Gastrocnemius medialis (tissue), 4 donors: ENCODE data around the gene LHFPL6. TPM values are rescaled to one million over a fixed set of nuclear protein-coding genes. Genes with fewer than 3 reads are reported as not detected.

Source experiments
- ATAC-seq, 2 donors: fragments of 150-250 bp; one replicate each; pipeline ENCODE4 v1.9.1; 2016
- DNase-seq, 2 donors: peaks; one replicate each; pipeline ENCODE4 v3.0.0-alpha.2; 2019
- H3K27ac ChIP-seq, 4 donors: fragments of 200-600 bp; sonication (generic); 1 replicate in 1 of 4; 2 replicates in 3 of 4; pipeline ENCODE4 v1.5.1; 2016 to 2018; ENCODE audit warnings: mild to moderate bottlenecking in 2 of 4, moderate library complexity in 1 of 4
- H3K27me3 ChIP-seq, 3 donors: fragments of 200-600 bp; sonication (generic) in 2 of 3; 1 replicate in 1 of 3; 2 replicates in 2 of 3; pipeline versions ENCODE4 v1.5.1 to v1.6.0; 2016 to 2019; ENCODE audit warnings: mild to moderate bottlenecking in 1 of 3, moderate library complexity in 1 of 3
- H3K36me3 ChIP-seq, 2 donors: fragments of 200-600 bp; sonication (generic) in 1 of 2; one replicate each; pipeline ENCODE4 v1.5.1; 2017 to 2018
- H3K4me1 ChIP-seq, 2 donors: fragments of 200-600 bp; sonication (generic) in 1 of 2; one replicate each; pipeline ENCODE4 v1.5.1; 2016 to 2017; ENCODE audit warnings: mild to moderate bottlenecking in 2 of 2
- H3K4me3 ChIP-seq, 4 donors: fragments of 200-600 bp; sonication (generic) in 3 of 4; 1 replicate in 1 of 4; 2 replicates in 3 of 4; pipeline ENCODE4 v1.5.1; 2016 to 2019; ENCODE audit warnings: mild to moderate bottlenecking in 2 of 4
- H3K9me3 ChIP-seq, 3 donors: fragments of 200-600 bp; sonication (generic) in 2 of 3; 1 replicate in 1 of 3; 2 replicates in 2 of 3; pipeline ENCODE4 v1.5.1; 2016 to 2019
- POLR2A ChIP-seq, 2 donors: fragments of 450-650 bp; IDR thresholded peaks; one replicate each; pipeline ENCODE4 v1.6.1; 2017; ENCODE audit warnings: antibody characterized with exemption in 2 of 2, mild to moderate bottlenecking in 2 of 2, moderate library complexity in 2 of 2
- in situ Hi-C, 4 donors: fragments of 200-750 bp; cut with MboI; loops; one replicate each; pipeline versions ENCODE4 v1.15.0 to v1.8.0; 2017; ENCODE audit warnings: low sequenced_read_pairs in 4 of 4
- intact Hi-C: fragments of 100-400 bp; cut with DNase I; formaldehyde crosslinking; loops from one replicate; pipeline ENCODE4 v1.15.1; 2023; ENCODE audit warnings: low total_unique reads
- total RNA-seq, 4 donors: library from RNA; depleted of rRNA; stranded (reverse); fragments of >200 nt; gene quantifications; one replicate each; pipeline versions ENCODE4 v1.1.0 to v1.2.3, GENCODE V29; 2016
- TF ChIP-seq, protein P1 (sequence below), 5 experiments: fragments of 450-650 bp in 3 of 5; fragments of 200-600 bp in 2 of 5; sonication (generic) in 2 of 5; IDR thresholded peaks in 4 of 5; conservative IDR thresholded peaks in 1 of 5; 1 replicate in 4 of 5; 2 replicates in 1 of 5; pipeline ENCODE4 v1.5.1; 2016 to 2019; ENCODE audit warnings: antibody characterized with exemption in 5 of 5, mild to moderate bottlenecking in 3 of 5, moderate library complexity in 3 of 5

LHFPL6 gene
- total RNA-seq, 4 donors from 2014 or later = 12.7 to 26.3 (median 16.0) TPM

DNA sequence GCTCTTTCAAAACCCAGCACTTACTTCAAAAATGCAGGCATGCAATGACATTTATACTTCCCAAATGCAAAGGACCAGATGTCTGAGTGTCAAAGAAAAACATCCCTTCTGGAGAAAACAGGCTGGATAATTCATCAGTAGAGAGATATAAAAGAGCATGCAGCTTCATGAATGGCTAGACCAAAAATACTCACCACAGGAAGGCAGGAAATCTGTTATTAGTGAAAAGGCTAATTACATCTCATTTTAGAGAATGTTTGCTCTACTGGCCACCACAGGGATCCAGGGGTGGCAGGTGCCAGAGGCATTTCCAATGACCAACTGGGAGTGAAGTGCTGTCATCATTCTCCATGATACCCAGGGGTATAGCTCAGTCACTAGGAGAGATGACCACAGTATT, 106.5 kb downstream of the LHFPL6 start:
- in situ Hi-C loops = no loop called here
- intact Hi-C loops = no loop called here
- Histone ChIP-seq H3K27me3 (no peaks in the 10 kb centered on the region), H3K4me1 (peaks cover 0 to 25% of the 10 kb centered on the region in 2 donors), H3K4me3 (no peak overlapping the region), H3K27ac (no peak overlapping the region), H3K9me3 (no peaks in the 10 kb centered on the region), H3K36me3 (no peaks in the 10 kb centered on the region)
- no peak for TF ChIP-seq POLR2A (IDR thresholded peaks at IDR 0.05)
- TF ChIP-seq, protein P1, sequence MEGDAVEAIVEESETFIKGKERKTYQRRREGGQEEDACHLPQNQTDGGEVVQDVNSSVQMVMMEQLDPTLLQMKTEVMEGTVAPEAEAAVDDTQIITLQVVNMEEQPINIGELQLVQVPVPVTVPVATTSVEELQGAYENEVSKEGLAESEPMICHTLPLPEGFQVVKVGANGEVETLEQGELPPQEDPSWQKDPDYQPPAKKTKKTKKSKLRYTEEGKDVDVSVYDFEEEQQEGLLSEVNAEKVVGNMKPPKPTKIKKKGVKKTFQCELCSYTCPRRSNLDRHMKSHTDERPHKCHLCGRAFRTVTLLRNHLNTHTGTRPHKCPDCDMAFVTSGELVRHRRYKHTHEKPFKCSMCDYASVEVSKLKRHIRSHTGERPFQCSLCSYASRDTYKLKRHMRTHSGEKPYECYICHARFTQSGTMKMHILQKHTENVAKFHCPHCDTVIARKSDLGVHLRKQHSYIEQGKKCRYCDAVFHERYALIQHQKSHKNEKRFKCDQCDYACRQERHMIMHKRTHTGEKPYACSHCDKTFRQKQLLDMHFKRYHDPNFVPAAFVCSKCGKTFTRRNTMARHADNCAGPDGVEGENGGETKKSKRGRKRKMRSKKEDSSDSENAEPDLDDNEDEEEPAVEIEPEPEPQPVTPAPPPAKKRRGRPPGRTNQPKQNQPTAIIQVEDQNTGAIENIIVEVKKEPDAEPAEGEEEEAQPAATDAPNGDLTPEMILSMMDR (IDR thresholded peaks at IDR 0.05 in 4 of 5, conservative IDR thresholded peaks at IDR 0.05 in 1 of 5) = no peak
- ATAC-seq (no peak), DNase-seq (no peak)

DNA sequence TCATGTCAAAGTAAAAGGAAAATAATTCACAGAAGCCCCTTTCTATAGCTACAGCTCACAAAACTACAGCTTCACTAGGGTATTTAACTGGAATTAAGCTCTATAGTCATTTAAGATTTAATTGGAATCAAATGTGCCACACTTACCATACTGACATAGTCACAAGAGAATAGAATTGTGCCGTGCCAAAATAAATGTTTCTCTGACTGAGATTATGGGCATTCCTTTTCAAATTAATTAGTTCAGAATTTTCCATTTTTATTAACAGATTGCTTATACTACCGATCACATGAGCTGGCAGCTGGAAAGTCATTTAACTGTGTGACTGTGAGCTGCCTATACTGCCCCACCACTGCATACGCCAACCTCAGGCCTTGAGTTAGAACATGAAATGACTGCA, 108.4 kb downstream of the LHFPL6 start:
- no peak for ATAC-seq
- in situ Hi-C loops = no loop called here
- Histone ChIP-seq H3K4me1 (peaks cover 0 to 13% of the 10 kb centered on the region in 2 donors), H3K36me3 (no peaks in the 10 kb centered on the region), H3K27me3 (no peaks in the 10 kb centered on the region), H3K4me3 (no peak overlapping the region), H3K27ac (no peak overlapping the region), H3K9me3 (no peaks in the 10 kb centered on the region)
- TF ChIP-seq, protein P1 (IDR thresholded peaks at IDR 0.05 in 4 of 5, conservative IDR thresholded peaks at IDR 0.05 in 1 of 5) = no peak
- no peak for TF ChIP-seq POLR2A (IDR thresholded peaks at IDR 0.05)
- no peak for DNase-seq
- intact Hi-C loops = no loop called here

DNA sequence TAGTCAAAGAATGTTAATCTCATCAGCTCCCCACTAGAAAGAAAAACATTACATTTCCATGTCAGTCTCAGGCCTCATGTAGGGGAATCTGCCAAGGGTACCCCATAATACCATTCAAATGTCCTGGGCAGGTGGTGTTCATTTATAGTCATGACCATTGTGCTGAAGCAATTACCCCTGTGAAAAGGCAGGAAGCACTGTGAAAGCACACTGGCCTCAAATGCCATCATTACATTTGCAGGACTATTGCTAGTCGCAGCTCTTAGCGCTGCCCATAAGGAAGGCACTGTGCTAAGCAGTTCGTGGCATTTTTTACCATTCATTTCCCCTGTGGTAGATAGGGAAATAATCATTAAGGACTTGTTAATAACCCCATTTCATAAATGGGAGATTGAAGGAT, 109.0 kb downstream of the LHFPL6 start:
- Histone ChIP-seq H3K4me3 (no peak overlapping the region), H3K36me3 (no peaks in the 10 kb centered on the region), H3K9me3 (no peaks in the 10 kb centered on the region), H3K27me3 (no peaks in the 10 kb centered on the region), H3K27ac (no peak overlapping the region), H3K4me1 (peaks cover 0 to 8% of the 10 kb centered on the region in 2 donors)
- DNase-seq (no peak), ATAC-seq (no peak)
- TF ChIP-seq, protein P1 (IDR thresholded peaks at IDR 0.05 in 4 of 5, conservative IDR thresholded peaks at IDR 0.05 in 1 of 5) = no peak
- no peak for TF ChIP-seq POLR2A (IDR thresholded peaks at IDR 0.05)
- intact Hi-C loops = no loop called here
- in situ Hi-C loops = no loop called here

DNA sequence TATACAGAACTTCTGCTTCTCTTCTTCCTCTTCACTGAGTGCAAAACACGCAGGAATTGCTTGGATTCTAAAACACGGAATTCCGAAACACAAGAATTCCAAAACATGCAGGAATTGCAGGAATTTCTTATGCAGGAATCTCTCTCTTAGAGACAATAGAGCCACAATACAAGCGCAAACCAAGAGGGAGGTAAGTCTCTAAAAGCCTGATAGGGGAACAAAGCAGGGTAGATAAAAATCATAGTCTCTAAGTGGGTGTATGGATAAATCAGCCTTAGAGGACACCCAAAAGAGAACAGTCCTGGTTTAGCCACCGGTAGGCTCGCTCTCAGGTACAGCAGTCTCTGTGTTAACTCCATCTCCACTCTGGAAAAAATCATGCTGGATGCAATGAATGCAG, 112.9 kb downstream of the LHFPL6 start:
- intact Hi-C loops (no loop called here), in situ Hi-C loops (no loop called here)
- Histone ChIP-seq H3K27me3 (no peaks in the 10 kb centered on the region), H3K27ac (no peak overlapping the region), H3K4me3 (no peak overlapping the region), H3K4me1 (no peaks in the 10 kb centered on the region), H3K9me3 (no peaks in the 10 kb centered on the region), H3K36me3 (no peaks in the 10 kb centered on the region)
- TF ChIP-seq POLR2A (IDR thresholded peaks at IDR 0.05) = no peak
- TF ChIP-seq, protein P1 (IDR thresholded peaks at IDR 0.05 in 4 of 5, conservative IDR thresholded peaks at IDR 0.05 in 1 of 5) = no peak
- no peak for ATAC-seq
- DNase-seq = no peak

DNA sequence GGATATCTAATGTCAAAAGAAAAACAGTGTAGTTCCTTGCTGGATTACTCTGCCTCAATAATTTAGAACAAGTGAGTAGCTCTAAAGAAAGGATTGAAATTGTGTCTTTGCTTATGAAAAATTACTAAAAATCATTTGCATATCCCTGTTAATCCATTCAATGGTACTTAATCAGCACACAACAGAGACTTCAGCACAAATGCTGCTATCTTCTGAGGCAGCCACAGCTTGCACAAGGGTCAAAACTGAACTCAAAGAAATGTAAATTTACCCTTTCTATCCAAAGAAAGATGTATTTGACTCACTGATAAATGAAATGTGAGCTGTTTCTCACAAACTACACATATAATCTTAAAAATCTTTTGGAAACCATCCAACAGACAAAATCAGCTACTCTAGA, 116.2 kb downstream of the LHFPL6 start:
- TF ChIP-seq POLR2A (IDR thresholded peaks at IDR 0.05) = no peak
- H3K36me3 ChIP-seq = no peaks in the 10 kb centered on the region
- no peak for DNase-seq
- H3K4me1 ChIP-seq = peaks cover 0 to 7% of the 10 kb centered on the region in 2 donors
- no peak for ATAC-seq
- no peak overlapping the region for H3K4me3 ChIP-seq
- no peaks in the 10 kb centered on the region for H3K9me3 ChIP-seq
- intact Hi-C loops = no loop called here
- no peak overlapping the region for H3K27ac ChIP-seq
- H3K27me3 ChIP-seq = no peaks in the 10 kb centered on the region
- in situ Hi-C loops = no loop called here
